HG03575 (cell line): ENCODE measurements around the gene SLC7A6.

Experiments used
- ATAC-seq: cut with Tn5 transposase; IDR thresholded peaks from one replicate; pipeline ENCODE4 v1.9.1; 2021; ENCODE audit not compliant: unreplicated experiment, insufficient number of reproducible peaks, low FRiP score; ENCODE audit errors: extremely low read depth

Gene SLC7A6

DNA sequence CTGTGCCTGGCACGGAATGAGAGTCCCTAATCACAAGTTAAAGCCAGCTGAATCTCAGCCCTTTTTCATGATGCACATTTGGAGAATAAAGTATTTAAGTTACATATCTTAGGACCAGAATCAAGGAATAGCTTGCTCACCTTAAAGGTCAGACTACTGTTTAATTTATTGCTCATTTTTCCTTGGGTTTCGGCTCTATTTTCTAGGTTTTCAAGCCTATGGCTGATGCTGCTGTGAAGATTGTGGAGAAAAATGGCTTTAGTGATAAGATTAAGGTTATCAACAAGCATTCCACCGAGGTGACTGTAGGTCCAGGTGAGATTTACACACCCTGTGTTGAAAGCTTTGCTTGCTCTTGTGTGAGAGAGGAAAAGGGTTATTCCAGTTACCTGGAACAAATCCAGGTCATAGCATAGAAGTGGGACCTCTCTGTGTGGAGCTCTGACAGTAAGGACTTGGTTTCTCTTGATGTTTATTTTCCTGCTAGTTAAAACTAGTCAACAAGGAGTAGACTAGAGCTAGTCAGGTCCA is 64.6 kb downstream of the SLC7A6 start:
- ATAC-seq = no peak

DNA sequence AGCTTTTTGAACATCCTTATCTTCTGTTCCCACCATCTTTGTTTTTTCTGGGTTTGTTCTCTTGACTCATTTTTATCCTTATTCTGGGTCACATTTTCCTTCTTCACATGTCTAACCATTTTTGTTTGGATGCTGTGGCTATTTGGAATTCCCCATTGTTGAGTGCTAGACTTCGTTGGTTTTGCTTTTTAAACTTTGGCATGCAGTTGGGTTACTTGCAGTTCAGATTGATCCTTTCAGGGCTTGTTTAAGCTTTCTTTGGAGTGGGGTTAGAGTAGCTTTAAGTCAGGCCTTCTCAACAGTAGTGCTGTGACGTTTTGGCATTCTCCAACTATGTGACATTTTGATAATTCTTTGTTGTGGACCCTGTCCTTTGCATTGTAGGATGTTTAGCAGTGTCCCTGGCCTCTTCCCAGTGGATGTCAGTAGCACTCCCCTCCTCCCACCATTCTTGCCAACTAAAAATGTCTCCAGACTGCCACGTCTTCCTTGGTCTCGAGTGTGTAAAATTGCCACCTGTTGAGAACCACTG is 67.6 kb downstream of the SLC7A6 start:
- no peak for ATAC-seq

DNA sequence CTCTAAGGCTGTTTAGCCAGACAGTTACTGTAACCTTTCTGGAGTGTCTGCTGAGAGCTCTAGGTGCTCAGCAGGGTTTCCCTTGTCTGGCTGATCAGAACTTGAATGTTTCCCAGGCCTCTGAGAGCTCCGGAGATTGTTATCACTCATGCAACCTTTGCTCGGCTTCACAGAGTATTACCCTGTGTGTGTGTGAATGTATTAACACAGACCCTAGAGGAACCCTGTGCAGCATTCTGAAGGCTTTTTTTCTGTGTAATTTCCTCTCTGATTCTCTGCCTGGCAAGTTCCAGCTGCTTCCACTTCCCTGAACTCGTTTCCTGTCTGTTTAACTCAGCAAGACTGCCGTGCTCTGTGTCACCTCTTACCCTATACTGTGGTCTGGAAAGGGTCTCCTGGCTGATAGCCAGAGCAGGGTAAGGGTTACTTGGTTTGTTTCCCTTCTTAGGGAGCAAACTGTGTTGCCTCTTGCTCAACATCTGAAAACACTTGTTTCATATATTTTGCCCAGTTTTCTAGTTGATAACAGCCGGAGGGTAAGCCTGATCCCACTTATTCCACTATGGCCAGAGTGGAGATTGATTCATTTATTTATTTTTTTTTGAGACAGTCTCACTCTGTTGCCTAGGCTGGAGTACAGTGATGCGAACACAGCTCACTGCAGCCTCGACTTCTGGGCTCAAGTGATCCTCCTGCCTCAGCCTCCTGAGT is 68.2 kb downstream of the SLC7A6 start:
- no peak for ATAC-seq

DNA sequence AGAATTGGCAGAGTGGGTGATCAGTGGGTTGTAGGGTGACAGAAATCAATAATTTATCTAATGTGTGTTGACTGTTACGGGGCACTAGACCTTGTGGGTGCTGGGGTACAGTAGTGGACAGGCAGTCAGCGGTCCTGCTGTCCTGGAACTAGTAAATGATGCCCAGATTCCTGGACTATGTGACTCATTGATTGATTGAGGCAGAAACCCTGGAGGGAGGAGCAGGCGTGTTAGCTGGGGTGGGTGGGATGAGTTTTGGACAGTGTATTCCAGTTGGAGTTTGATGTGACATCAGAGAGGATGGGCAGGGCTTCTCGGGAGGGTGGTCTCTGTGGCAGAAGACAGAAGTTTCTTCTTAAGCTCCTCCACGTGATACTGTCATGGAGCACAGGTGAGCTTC is 70.8 kb downstream of the SLC7A6 start:
- ATAC-seq = no peak

DNA sequence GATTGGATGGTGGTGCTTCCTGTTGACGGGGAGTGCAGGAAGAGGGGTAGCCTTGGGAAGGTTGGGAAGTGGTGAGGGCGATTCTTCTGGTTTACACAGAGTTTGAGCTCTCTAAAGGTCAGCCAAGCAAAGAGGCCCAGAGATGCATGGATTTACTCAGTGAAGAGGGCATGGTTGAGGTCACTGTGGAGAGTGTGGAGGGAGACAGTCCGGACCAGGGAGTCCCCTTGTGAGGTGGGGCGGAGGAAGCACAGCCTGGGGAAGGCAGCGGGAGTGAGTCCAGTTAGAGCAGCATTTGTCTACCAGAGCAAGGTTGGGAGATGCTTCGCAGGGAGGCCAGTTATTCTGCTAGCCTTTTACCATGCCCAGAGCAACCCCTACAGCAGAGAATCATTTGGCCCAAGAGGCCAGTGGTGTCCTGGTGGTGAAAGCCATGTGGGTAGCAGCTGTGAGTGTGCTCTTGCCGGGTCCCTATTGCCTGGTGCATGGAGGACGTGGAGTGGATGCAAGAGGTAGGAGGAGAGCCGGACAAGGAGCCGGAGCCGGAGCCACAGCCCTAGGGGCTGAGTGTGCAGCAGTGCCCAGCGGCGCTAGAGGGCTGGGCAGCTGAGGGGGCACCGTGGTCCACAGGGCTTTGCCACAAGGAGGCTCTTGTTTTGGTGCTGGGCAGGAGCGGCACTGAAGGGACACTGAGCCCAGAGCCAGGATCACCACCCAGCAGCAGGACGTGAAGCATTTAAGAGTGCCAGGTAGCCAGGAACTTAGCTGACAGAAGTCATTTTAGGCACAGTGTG is 74.2 kb downstream of the SLC7A6 start:
- no peak for ATAC-seq

DNA sequence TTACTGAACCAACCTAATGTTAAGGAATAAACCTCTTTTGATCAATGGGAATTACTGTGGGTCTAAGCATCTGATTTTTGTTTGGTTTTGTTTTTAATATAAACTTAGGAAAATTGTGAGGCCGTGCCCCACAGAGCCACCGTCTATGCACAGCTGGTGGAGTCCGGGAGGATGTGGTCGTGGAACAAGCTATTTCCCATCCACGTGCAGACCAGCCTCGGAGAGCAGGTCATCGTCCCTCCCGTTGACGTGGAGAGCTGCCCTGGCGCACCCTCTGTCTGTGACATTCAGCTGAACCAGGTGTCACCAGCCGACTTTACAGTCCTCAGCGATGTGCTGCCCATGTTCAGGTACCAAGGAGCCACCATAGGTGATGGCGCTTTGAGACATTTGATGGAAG is 74.9 kb downstream of the SLC7A6 start:
- no peak for ATAC-seq

DNA sequence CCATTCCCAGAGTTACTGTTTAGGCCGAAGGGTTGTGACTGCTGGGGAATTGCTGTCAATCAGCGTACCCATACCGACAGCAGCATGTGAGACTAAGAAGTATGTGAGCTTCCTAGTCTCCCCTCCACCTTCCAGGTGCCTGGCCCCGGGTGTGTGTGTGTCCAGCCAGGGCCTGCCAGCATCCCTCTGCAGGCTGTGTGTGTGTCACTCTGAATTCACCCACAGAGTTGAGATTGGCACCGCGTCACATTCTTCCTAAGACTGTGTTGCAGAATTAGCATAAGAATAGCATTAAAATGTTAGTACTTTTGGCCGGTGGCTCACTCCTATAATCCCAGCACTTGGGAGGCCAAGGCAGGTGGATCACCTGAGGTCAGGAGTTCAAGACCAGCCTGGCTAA is 78.3 kb downstream of the SLC7A6 start:
- no peak for ATAC-seq

DNA sequence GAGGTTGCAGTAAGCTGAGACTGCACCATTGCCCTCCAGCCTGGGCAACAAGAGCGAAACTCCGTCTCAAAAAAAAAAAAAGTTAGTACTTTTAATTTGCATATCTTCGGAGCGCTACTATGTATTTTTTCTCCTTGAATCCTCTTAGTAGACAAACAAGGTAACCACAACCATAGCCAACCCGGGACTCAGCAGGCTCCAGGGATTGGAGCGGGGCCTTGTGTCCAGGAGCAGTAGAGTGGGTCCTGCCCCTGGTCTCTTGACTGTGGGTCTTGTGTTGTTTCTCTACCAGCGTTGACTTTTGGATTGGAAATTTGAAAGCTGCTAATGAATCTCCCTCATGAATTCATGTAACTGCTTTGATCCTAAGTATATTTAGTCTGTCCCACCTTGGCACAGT is 78.8 kb downstream of the SLC7A6 start:
- no peak for ATAC-seq

DNA sequence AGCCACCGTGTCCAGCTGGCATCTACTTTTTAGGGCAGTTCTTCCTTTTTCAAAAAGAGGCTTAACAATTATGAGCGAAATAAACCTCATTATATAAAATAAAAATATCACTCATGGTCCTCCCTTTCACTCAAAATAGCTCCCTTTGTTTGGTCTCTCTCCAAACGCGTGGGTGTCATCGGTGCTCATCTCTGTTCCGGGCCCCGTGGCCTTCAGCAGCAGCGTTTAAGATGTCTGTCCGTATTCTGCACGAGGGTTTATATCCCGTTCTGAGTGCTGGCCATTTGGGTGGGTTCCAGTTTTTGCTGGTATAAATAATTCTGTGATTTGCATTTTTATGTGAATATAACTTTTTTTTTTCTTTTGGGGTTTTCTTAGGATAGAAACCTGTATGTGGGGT is 79.9 kb downstream of the SLC7A6 start:
- ATAC-seq = no peak

DNA sequence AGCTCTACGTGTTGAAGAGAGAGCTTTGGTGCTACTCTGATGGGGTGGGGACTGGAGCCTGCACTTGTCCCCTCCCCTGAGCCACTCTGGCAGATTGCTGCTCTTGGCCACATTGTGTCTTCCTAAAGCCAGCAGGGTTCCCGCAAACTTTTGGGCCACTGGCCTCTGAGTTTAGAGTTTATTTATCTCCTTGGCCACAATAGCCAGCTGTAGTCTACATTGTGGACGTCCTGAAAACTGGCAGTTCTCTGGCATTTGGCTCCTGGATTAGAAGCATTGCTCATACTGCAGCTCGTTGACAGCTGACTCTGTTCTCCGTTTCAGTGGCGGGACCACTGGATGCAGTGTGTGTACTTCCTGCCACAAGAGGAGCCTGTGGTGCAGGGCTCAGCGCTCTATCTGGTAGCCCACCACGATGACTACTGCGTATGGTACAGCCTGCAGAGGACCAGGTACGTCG is 81.1 kb downstream of the SLC7A6 start:
- ATAC-seq = no peak

DNA sequence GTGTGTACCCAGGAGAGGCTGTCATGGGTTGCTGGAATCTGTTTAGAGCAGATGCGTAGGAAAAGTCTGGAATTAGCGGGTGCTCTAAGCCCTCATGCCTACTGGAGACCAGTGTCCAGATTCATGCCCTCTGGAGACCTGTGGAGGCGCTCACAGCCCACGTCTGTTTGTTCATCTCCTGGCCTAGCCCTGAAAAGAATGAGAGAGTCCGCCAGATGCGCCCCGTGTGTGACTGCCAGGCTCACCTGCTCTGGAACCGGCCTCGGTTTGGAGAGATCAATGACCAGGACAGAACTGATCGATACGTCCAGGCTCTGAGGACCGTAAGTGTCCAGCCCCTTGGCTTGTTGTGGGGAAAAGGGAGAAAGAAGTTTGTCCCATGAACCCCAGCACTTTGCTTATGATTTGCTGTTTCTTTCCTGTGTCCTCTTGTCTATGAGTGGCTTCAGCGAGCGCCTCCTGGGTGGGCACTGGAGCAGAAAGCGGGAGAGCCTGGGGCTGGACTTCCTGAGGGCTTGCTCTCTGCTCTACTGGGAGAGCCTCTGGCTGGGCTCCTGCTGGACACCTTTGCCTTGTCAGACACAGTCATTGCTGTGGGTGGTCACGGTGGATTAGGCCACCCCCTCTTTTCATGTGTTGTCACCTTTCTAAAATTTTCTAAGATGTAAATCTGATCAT is 81.8 kb downstream of the SLC7A6 start:
- no peak for ATAC-seq

DNA sequence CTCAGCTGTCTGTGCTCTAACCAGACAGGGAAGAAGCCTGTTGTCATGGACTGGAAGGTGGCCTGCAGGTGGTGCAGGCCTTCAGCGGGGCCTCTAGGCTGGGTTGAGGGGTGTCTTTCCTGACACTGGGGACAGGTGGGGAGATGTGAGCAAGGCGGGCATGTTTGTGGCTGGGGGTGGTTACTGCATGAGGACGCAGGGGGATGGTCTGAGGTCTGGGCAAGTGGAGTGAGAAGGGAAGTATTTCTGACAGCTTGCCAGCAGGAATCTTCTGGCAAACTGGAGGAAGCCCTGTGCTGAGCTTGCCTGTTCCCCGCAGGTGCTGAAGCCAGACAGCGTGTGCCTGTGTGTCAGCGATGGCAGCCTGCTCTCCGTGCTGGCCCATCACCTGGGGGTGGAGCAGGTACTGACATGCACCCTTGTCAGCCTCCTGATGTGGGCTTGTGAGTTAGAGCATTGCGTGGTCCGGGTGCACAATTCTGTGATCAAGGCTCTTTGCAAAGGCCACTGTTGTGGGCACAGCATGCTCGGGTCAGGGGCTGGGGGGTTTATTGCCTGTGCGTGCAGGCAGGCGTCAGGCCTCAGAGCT is 82.7 kb downstream of the SLC7A6 start:
- ATAC-seq = no peak

DNA sequence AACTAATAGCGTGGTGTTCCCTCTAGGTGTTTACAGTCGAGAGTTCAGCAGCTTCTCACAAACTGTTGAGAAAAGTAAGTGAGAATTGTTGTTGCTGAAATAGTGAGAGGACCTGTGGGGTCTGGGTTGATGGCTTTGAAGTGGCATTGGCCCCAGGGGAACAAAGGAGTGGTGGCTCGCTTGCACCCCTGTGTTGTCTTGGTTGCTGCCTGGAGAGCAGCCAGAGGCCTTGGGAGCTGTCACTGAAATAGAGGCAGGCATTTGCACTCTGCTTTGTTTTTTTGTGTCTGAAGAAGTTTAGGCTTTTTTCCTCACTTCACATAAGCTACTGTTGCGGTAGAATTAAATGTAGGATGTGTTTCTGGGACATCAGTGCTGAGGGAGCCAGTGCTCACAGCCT is 83.3 kb downstream of the SLC7A6 start:
- ATAC-seq = no peak

DNA sequence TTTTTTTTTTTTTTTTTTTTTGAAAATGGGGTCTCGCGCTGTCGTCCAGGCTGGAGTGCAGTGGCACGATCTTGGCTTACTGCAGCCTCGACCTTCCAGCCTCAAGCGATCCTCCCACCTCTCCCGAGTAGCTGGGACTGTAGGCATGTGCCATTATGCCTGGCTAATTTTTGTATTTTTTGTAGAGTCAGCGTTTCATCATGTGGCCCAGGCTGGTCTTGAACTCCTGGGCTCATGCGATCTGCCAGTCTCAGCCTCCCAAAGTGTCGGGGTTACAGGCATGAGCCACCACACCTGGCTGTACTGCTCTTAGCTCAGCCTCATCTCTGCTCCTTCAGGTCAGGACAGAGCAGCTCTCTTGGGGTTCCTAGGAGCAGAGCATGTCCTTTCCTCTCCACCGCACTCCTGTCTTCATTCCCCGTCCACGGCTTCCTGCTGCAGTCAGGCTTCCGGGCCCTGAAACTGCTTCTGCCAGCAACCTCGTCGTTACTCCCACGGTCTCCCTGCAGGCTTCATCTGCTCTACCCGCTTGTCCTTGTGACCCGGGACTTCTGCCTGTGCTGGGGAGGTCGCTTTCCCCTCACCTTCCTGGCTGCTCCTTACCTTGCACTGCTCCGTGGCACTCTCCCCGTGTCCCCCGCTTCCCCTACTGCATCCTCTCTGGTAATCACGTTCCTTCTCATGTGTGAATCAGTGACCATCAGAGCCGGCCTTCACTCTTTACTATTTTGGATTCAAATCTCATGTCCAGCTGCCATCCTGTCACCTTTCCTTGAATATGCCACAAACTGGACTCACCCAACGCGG is 84.5 kb downstream of the SLC7A6 start:
- no peak for ATAC-seq

DNA sequence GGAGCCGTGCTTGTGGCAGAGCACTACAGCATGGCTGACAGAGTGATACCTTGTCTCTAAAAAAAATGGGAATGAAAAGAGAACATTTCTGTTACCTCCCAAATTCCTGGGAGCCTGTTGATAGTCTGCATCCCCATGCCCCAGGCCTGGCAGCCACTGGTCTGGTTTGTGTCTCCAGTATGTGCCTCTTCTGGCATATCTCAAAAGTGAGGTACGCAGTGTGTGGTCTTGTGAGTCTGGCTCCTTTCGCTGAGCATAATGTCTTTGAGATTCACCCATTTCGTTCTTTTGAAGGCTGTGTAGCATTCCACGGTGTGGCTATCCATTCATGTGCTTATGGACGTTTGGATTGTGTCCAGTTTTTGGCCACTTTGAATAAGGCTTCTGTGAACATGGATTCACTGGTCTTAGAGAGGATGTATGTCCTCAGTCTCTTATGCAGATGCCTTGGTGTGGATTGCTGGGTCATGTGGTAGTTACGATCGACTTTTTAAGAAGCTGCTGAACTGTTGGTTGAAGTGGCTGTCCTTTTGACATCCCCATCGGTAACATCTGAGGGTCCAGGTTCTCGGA is 85.6 kb downstream of the SLC7A6 start:
- ATAC-seq = no peak

DNA sequence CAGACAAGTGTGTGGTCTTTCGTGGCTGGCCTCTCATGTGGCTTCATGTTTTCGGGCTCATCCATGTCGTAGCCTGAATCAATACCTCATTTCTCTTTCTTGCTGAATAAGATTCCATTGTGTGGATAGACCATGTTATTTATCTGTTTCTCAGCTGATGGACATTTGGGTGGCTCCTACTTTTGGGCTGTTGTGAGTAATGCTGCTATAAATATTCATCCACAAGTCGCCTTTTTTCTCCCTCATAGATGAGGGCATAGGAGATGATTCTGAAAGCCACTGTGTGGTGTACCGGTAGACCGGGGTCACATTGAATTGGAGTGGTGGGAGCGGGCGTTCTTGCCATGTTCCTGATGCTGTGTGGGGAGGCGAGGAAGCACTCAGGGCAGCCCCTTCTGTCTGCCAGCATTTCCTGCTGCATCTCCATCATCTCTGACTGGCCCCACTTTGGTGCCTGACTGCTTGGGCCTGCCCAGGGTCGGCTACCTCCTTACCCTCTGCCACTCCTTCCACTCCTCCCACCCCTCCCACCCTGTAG is 86.6 kb downstream of the SLC7A6 start:
- ATAC-seq = no peak
